Lower leg skin (tissue), 3 donors: Measurements from ENCODE around the gene TAS2R46.
"Not testable (repeated sequence)": the region's sequence is repeated elsewhere in the genome, so short reads cannot be mapped to it uniquely, and the experiment has no call there.

ENCODE experiments used
- CTCF ChIP-seq, 3 donors: fragments of 450-650 bp; IDR thresholded peaks; one replicate each; pipeline ENCODE4 v1.5.1; 2016; ENCODE audit warnings: antibody characterized with exemption in 3 of 3, mild to moderate bottlenecking in 3 of 3, moderate library complexity in 2 of 3
- POLR2A ChIP-seq, 2 donors: fragments of 450-650 bp; IDR thresholded peaks; one replicate each; pipeline ENCODE4 v1.6.1; 2016 to 2017; ENCODE audit warnings: antibody characterized with exemption in 2 of 2, mild to moderate bottlenecking in 1 of 2, moderate library complexity in 1 of 2

DNA sequence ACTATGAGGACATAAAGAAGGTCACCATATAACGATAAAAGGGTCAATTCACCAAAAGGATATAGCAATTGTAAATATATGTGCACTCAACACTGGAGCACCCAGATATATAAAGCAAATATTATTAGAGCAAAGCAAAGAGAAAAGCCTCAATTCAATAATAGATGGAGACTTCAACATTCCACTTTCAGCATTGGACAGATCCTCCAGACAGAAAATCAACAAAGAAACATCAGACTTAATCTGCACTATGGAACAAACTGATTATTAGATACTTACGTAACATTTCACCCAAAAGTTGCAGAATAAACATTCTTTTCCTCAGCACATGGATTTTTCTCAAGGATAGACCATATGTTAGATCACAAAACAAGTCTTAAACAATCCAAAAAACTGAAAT lies 20.7 kb downstream of the TAS2R46 start:
- not testable (repeated sequence) for TF ChIP-seq CTCF, POLR2A (IDR thresholded peaks at IDR 0.05)
